B cell (primary cell): ENCODE results near the gene ING5. TPM values are rescaled to one million over a fixed set of nuclear protein-coding genes. Genes with fewer than 3 reads are reported as not detected.

Experiments used
- ATAC-seq: fragments of 200-7000 bp; cut with Tn5 transposase; one replicate; pipeline ENCODE4 v1.10.0; 2021; ENCODE audit warnings: low read depth, mild to moderate bottlenecking, moderate number of reproducible peaks, moderate library complexity
- CTCF ChIA-PET: fragments of 350-600 bp; sonication (Branson Sonifier 250); formaldehyde crosslinking; loops from one replicate; lab custom pipeline; 2021; ENCODE audit warnings: antibody characterized with exemption, inconsistent platforms; lab: Charles Lee
- POLR2A ChIA-PET: fragments of 350-600 bp; sonication (Branson Sonifier 250); formaldehyde crosslinking; loops from one replicate; lab custom pipeline; 2021; ENCODE audit warnings: antibody characterized with exemption; lab: Charles Lee
- DNase-seq: peaks from one replicate; pipeline ENCODE4 v3.0.0; 2013
- H2AFZ ChIP-seq: 2 replicates; pipeline ENCODE4 v1.6.1; 2012; ENCODE audit warnings: mild to moderate bottlenecking, low read depth, low read length; ENCODE audit not compliant: insufficient read depth, poor library complexity, severe bottlenecking
- H3K27ac ChIP-seq, 2 donors: 1 replicate in 1 of 2; 2 replicates in 1 of 2; pipeline ENCODE4 v1.5.1; 2012 to 2013; ENCODE audit warnings: low read length in 2 of 2, mild to moderate bottlenecking in 2 of 2, moderate library complexity in 1 of 2
- H3K27me3 ChIP-seq, 4 experiments: fragments of 200-600 bp in 1 of 4; sonication (generic) in 1 of 4; replicated peaks in 1 of 4; 1 replicate in 2 of 4; 2 replicates in 2 of 4; pipeline versions ENCODE4 v1.6.1 to v1.7.0; 2013 to 2016; ENCODE audit warnings: low read length in 3 of 4, mild to moderate bottlenecking in 2 of 4, mixed read lengths in 1 of 4, moderate library complexity in 1 of 4; ENCODE audit not compliant: insufficient read depth in 4 of 4, control insufficient read depth in 3 of 4; ENCODE audit errors: control extremely low read depth in 1 of 4
- H3K36me3 ChIP-seq, 2 experiments: replicated peaks in 1 of 2; 1 replicate in 1 of 2; 2 replicates in 1 of 2; pipeline versions ENCODE4 v1.6.1 to v1.7.1; 2013; ENCODE audit warnings: low read length in 1 of 2; ENCODE audit not compliant: insufficient read depth in 2 of 2, control insufficient read depth in 1 of 2; ENCODE audit errors: control extremely low read depth in 1 of 2, extremely low read depth in 1 of 2
- H3K4me1 ChIP-seq, 2 donors: fragments of 200-600 bp in 1 of 2; sonication (generic) in 1 of 2; 1 replicate in 1 of 2; 2 replicates in 1 of 2; pipeline versions ENCODE4 v1.5.1 to v1.6.1; 2013 to 2017; ENCODE audit warnings: low read length in 2 of 2; ENCODE audit not compliant: control insufficient read depth in 2 of 2, insufficient read depth in 2 of 2
- H3K4me2 ChIP-seq: replicated peaks from 2 replicates; pipeline ENCODE3; 2012; ENCODE audit warnings: mild to moderate bottlenecking, low read depth, low read length; ENCODE audit not compliant: poor library complexity, severe bottlenecking
- H3K4me3 ChIP-seq, 5 experiments: fragments of 200-600 bp in 1 of 5; sonication (generic) in 1 of 5; 1 replicate in 3 of 5; 2 replicates in 2 of 5; pipeline versions ENCODE4 v1.5.1 to v1.7.0; 2011 to 2016; ENCODE audit warnings: low read length in 4 of 5, mild to moderate bottlenecking in 4 of 5, low read depth in 2 of 5, control low read depth in 1 of 5, moderate library complexity in 1 of 5; ENCODE audit not compliant: insufficient read depth in 1 of 5; ENCODE audit errors: control extremely low read depth in 1 of 5, extremely low read depth in 1 of 5
- H3K79me2 ChIP-seq: fragments of 200-600 bp; sonication (generic); one replicate; pipeline ENCODE4 v1.6.0; 2016; ENCODE audit warnings: low read length; ENCODE audit not compliant: control insufficient read depth, insufficient read depth
- H3K9ac ChIP-seq: fragments of 200-600 bp; sonication (generic); 2 replicates; pipeline ENCODE4 v1.6.1; 2017; ENCODE audit warnings: mild to moderate bottlenecking, low read length, moderate library complexity
- H3K9me3 ChIP-seq, 3 donors: one replicate each; pipeline versions ENCODE4 v1.6.1 to v1.7.1; 2013; ENCODE audit warnings: low read length in 2 of 3; ENCODE audit not compliant: control insufficient read depth in 2 of 3, insufficient read depth in 1 of 3; ENCODE audit errors: control extremely low read depth in 1 of 3
- H4K20me1 ChIP-seq: 2 replicates; pipeline ENCODE4 v1.6.0; 2012; ENCODE audit warnings: mild to moderate bottlenecking, low read length; ENCODE audit not compliant: insufficient read depth, control insufficient read depth, poor library complexity, severe bottlenecking
- H3K27ac Mint-ChIP-seq: one replicate; pipeline ENCODE4 v1.8.0; 2021; ENCODE audit warnings: mixed read lengths
- H3K27me3 Mint-ChIP-seq: one replicate; pipeline ENCODE4 v1.8.0; 2021; ENCODE audit warnings: mixed read lengths
- H3K4me1 Mint-ChIP-seq: one replicate; pipeline ENCODE4 v1.8.0; 2021; ENCODE audit warnings: mixed read lengths
- H3K4me3 Mint-ChIP-seq: one replicate; pipeline ENCODE4 v1.8.0; 2021; ENCODE audit warnings: mixed read lengths
- H3K9me3 Mint-ChIP-seq: one replicate; pipeline ENCODE4 v1.8.0; 2022; ENCODE audit warnings: mixed read lengths; ENCODE audit not compliant: insufficient read depth
- EZH2 ChIP-seq: IDR thresholded peaks from 2 replicates; pipeline ENCODE4 v1.6.1; 2012; ENCODE audit warnings: borderline replicate concordance, low read depth, mild to moderate bottlenecking, moderate library complexity, low read length; ENCODE audit not compliant: insufficient read depth, poor library complexity, severe bottlenecking
- WGBS: methylation state at CpG from one replicate; pipeline ENCODE4 v1.1.5; 2013; ENCODE audit warnings: missing lambda C conversion rate; ENCODE audit not compliant: insufficient coverage; 5-methylcytosine and 5-hydroxymethylcytosine counted together
- intact Hi-C: fragments of 100-400 bp; cut with micrococcal nuclease; formaldehyde crosslinking; loops from one replicate; pipeline ENCODE4 v1.10.0; 2022
- polyA plus RNA-seq: library from polyadenylated mRNA; depleted of rRNA; stranded (reverse); fragments of >200 nt; gene quantifications from 2 replicates; pipeline ENCODE4 v1.2.3, GENCODE V29; 2012
- total RNA-seq, 2 donors: library from RNA; stranded (reverse); fragments of 120-200 nt in 1 of 2; gene quantifications; 1 replicate in 1 of 2; 2 replicates in 1 of 2; pipeline versions ENCODE4 v1.2.3 to v1.2.4, GENCODE V29; 2013 to 2022
- TF ChIP-seq, protein P1 (sequence below): fragments of 200-600 bp; IDR thresholded peaks from one replicate; pipeline ENCODE4 v1.8.0; 2022; ENCODE audit warnings: antibody characterized with exemption, mild to moderate bottlenecking

The ING5 gene
- total and polyA plus RNA-seq, 2 donors (not counting 1 experiment from before 2014, with no cell fraction given), result 70.7 to 82.9 TPM

DNA sequence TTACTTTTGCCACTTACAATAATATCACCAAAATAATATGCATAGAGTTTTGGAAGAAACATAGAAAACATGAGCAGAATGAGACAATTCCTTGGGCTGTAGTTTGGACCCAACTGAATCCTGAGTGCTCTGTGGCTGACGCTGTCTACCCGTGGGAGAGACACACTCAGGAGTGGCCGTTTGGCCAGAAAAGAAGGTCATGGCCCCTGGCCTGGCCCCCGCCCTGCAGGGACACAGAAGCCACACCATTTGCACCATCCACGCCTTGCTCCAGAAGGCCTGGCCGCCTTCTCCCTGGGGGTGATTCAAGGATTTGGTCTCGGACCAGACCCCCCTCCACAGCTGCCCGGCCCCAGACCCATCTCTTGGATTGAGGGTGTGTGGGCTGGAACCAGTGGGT is 26.2 kb downstream of the ING5 start:
- Histone ChIP-seq H3K27ac (no peak overlapping the region), H3K27me3 (no peaks in the 10 kb centered on the region), H3K4me2 (no peak overlapping the region), H4K20me1 (no peaks in the 10 kb centered on the region), H3K9me3 (peaks cover 0 to 11% (median 1%) of the 10 kb centered on the region in 3 donors), H2AFZ (no peak overlapping the region), H3K4me1 (peaks cover 0 to 10% of the 10 kb centered on the region in 2 donors), H3K36me3 (peaks cover 2 to 9% of the 10 kb centered on the region in 2 experiments), H3K79me2 (peaks cover 2% of the 10 kb centered on the region), H3K4me3 (no peak overlapping the region), H3K9ac (no peak overlapping the region)
- intact Hi-C loops, result no loop called here
- CTCF ChIA-PET, result interaction anchor here (0.9 to 1.4 kb wide), 3 partner anchors 13 to 26 kb away, joined by 3 read pairs; partner anchors contain the start of gene ING5
- H3K4me3 Mint-ChIP-seq, result no peak overlapping the region
- ATAC-seq, result no peak
- WGBS, result 93% methylated on average over 6 of the region's 8 CpGs
- POLR2A ChIA-PET, result no interaction called here
- peaks cover 23% of the 10 kb centered on the region for H3K4me1 Mint-ChIP-seq
- H3K27me3 Mint-ChIP-seq, result no peaks in the 10 kb centered on the region
- no peaks in the 10 kb centered on the region for H3K9me3 Mint-ChIP-seq
- DNase-seq, result no peak
- TF ChIP-seq, protein P1, sequence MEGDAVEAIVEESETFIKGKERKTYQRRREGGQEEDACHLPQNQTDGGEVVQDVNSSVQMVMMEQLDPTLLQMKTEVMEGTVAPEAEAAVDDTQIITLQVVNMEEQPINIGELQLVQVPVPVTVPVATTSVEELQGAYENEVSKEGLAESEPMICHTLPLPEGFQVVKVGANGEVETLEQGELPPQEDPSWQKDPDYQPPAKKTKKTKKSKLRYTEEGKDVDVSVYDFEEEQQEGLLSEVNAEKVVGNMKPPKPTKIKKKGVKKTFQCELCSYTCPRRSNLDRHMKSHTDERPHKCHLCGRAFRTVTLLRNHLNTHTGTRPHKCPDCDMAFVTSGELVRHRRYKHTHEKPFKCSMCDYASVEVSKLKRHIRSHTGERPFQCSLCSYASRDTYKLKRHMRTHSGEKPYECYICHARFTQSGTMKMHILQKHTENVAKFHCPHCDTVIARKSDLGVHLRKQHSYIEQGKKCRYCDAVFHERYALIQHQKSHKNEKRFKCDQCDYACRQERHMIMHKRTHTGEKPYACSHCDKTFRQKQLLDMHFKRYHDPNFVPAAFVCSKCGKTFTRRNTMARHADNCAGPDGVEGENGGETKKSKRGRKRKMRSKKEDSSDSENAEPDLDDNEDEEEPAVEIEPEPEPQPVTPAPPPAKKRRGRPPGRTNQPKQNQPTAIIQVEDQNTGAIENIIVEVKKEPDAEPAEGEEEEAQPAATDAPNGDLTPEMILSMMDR, result no peak
- TF ChIP-seq EZH2, result no peak
- no peak overlapping the region for H3K27ac Mint-ChIP-seq

DNA sequence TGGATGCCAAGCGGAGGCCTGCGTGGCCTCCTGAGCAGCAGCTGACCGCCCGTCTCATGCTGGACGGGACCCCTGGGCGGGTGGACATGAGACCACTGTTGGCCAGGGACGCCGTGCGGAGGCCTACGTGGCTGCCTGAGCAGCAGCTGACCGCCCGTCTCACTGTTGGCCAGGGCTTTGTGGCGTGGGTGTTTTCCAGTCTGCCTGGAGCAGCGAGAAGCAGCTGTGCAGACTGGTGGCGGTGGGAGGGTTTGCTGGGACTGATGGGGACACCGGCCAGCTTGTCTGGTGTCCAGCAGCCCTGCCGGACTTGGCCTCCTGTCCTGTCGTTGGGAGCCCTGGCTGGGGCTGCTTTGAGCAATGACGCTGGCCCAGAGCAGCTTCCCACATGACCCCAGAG is 26.8 kb downstream of the ING5 start:
- Histone ChIP-seq H3K9ac (no peak overlapping the region), H3K27ac (no peak overlapping the region), H3K4me2 (no peak overlapping the region), H3K79me2 (no peaks in the 10 kb centered on the region), H2AFZ (no peak overlapping the region), H4K20me1 (no peaks in the 10 kb centered on the region), H3K4me3 (no peak overlapping the region), H3K9me3 (peaks cover 0 to 5% (median 0%) of the 10 kb centered on the region in 3 donors), H3K27me3 (no peaks in the 10 kb centered on the region), H3K4me1 (peaks cover 0 to 15% of the 10 kb centered on the region in 2 donors), H3K36me3 (peaks cover 2 to 7% of the 10 kb centered on the region in 2 experiments)
- Mint-ChIP-seq H3K9me3 (no peaks in the 10 kb centered on the region), H3K27ac (no peak overlapping the region), H3K27me3 (no peaks in the 10 kb centered on the region), H3K4me3 (no peak overlapping the region), H3K4me1 (peaks cover 29% of the 10 kb centered on the region)
- ATAC-seq (no peak), DNase-seq (no peak)
- ChIA-PET CTCF (interaction anchor here (1.1 to 1.4 kb wide), 2 partner anchors 14 to 27 kb away, joined by 3 read pairs; partner anchors contain the start of gene ING5), POLR2A (no interaction called here)
- TF ChIP-seq, protein P1, result no peak
- TF ChIP-seq EZH2, result no peak
- intact Hi-C loops, result no loop called here
- 94% methylated on average over 13 of the region's 19 CpGs for WGBS
